GM18909 (cell line): Measurements from ENCODE around the gene HYI.
"Not testable (repeated sequence)": the region's sequence is repeated elsewhere in the genome, so short reads cannot be mapped to it uniquely, and the experiment has no call there.

ENCODE experiments used
- ATAC-seq: cut with Tn5 transposase; IDR thresholded peaks from one replicate; pipeline ENCODE4 v1.9.1; 2021; ENCODE audit warnings: mild to moderate bottlenecking; ENCODE audit not compliant: unreplicated experiment, poor library complexity

The HYI gene

GRCh38 chr1:43453442-43454269, at the start of gene HYI:
Gene HYI (minus strand): TSS chr1:43453931. CDS start chr1:43453793, 138 bp downstream.
- no peak for ATAC-seq

GRCh38 chr1:43501806-43502205, 48.1 kb upstream of the HYI start:
- not testable (repeated sequence) for ATAC-seq

- no peak for ATAC-seq
These were observed 46.2 kb upstream of the HYI start for GRCh38 chr1:43499898-43500297.

GRCh38 chr1:43495204-43495603, 41.5 kb upstream of the HYI start:
- ATAC-seq: no peak

- ATAC-seq: no peak
These were observed 40.1 kb upstream of the HYI start for GRCh38 chr1:43493661-43494450.

- ATAC-seq: no peak
These were observed 39.1 kb upstream of the HYI start for GRCh38 chr1:43492826-43493225.

- ATAC-seq: no peak
These were observed 37.3 kb upstream of the HYI start for GRCh38 chr1:43491061-43491460.

GRCh38 chr1:43488165-43488564, 34.4 kb upstream of the HYI start:
- no peak for ATAC-seq

- ATAC-seq: no peak
These were observed 30.6 kb upstream of the HYI start for GRCh38 chr1:43484367-43484766.

- no peak for ATAC-seq
These were observed 28.5 kb upstream of the HYI start for GRCh38 chr1:43482215-43482614.

- ATAC-seq: no peak
These were observed 27.8 kb upstream of the HYI start for GRCh38 chr1:43481491-43481890.

GRCh38 chr1:43479414-43479813, 25.7 kb upstream of the HYI start:
- ATAC-seq: no peak

GRCh38 chr1:43477716-43478115, 24.0 kb upstream of the HYI start:
- ATAC-seq: no peak

GRCh38 chr1:43475611-43476401, 22.1 kb upstream of the HYI start:
- ATAC-seq: not testable (repeated sequence)

GRCh38 chr1:43473463-43473862, 19.7 kb upstream of the HYI start:
- ATAC-seq: no peak

GRCh38 chr1:43472463-43473151, 18.9 kb upstream of the HYI start:
- not testable (repeated sequence) for ATAC-seq

GRCh38 chr1:43472087-43472462, 18.3 kb upstream of the HYI start:
- ATAC-seq: no peak

GRCh38 chr1:43469932-43470331, 16.2 kb upstream of the HYI start:
- no peak for ATAC-seq

GRCh38 chr1:43468414-43468813, 14.7 kb upstream of the HYI start:
- ATAC-seq: no peak

- ATAC-seq: no peak
These were observed 12.7 kb upstream of the HYI start for GRCh38 chr1:43466403-43466802.
